ENCODE results near the gene NIPBL.

GRCh38 chr5:36944024-36944423 lies 67.5 kb downstream of the NIPBL start:
- TF ChIP-seq CTCF (IDR thresholded peaks at IDR 0.05; ENCODE audit: low read length): no peak
- TF ChIP-seq EZH2 (IDR thresholded peaks at IDR 0.05; ENCODE audit: borderline replicate concordance, low read length): no peak
